GM06990 (cell line): ENCODE results near the gene PARP15.
"Not testable (repeated sequence)": the region's sequence is repeated elsewhere in the genome, so short reads cannot be mapped to it uniquely, and the experiment has no call there.

Experiments used
- DNase-seq: peaks from one replicate; pipeline ENCODE4 v3.0.0-alpha.2; 2011; ENCODE audit not compliant: insufficient read length; ENCODE audit errors: extremely low read depth
- H3K27me3 ChIP-seq: replicated peaks from 2 replicates; pipeline ENCODE4 v1.6.0; 2011; ENCODE audit warnings: low read length; ENCODE audit not compliant: control insufficient read depth, insufficient read depth
- H3K36me3 ChIP-seq: 2 replicates; pipeline ENCODE4 v1.5.1; 2011; ENCODE audit warnings: low read length; ENCODE audit not compliant: control insufficient read depth, insufficient read depth
- H3K4me3 ChIP-seq: replicated peaks from 2 replicates; pipeline ENCODE4 v1.5.1; 2011; ENCODE audit warnings: low read depth, mild to moderate bottlenecking, control low read depth, low read length
- CTCF ChIP-seq: IDR thresholded peaks from 2 replicates; pipeline ENCODE4 v1.5.1; 2011; ENCODE audit warnings: low read length, control low read depth, mild to moderate bottlenecking, inconsistent platforms; ENCODE audit not compliant: insufficient read depth, poor library complexity, severe bottlenecking

The PARP15 gene

GRCh38 chr3:122679882-122680474 is 102.5 kb downstream of the PARP15 start:
- no peak for TF ChIP-seq CTCF
- no peaks in the 10 kb centered on the region for H3K36me3 ChIP-seq
- no peaks in the 10 kb centered on the region for H3K27me3 ChIP-seq
- DNase-seq, result peak; percentile 37
- peak overlapping the region; percentile 90 for H3K4me3 ChIP-seq

- TF ChIP-seq CTCF, result no peak
- peak; percentile 83 for DNase-seq
- Histone ChIP-seq H3K36me3 (no peaks in the 10 kb centered on the region), H3K4me3 (peak within 1 kb of the TSS; percentile 90), H3K27me3 (no peaks in the 10 kb centered on the region)
Observed at GRCh38 chr3:122680475-122681283, 103.2 kb downstream of the PARP15 start, which contains the start of gene PARP14. Gene PARP14 (plus strand): TSS chr3:122680839. CDS start chr3:122680884, 45 bp downstream.

- no peaks in the 10 kb centered on the region for H3K27me3 ChIP-seq
- no peak for TF ChIP-seq CTCF
- peak; percentile 26 for DNase-seq
Observed at GRCh38 chr3:122681284-122681973, 104.0 kb downstream of the PARP15 start.

GRCh38 chr3:122681974-122682409 is 104.5 kb downstream of the PARP15 start:
- H3K27me3 ChIP-seq, result no peaks in the 10 kb centered on the region
- H3K36me3 ChIP-seq, result peaks cover 3% of the 10 kb centered on the region
- no peak for TF ChIP-seq CTCF
- H3K4me3 ChIP-seq, result peak overlapping the region; percentile 90
- DNase-seq, result no peak

More at GRCh38 chr3:122681284-122681973, 104.0 kb downstream of the PARP15 start:
- Histone ChIP-seq H3K36me3 (no peaks in the 10 kb centered on the region; the same call in 1 of the 2 replicates), H3K4me3 (peak overlapping the region; percentile 90)

GRCh38 chr3:122682778-122683411 is 105.4 kb downstream of the PARP15 start:
- H3K27me3 ChIP-seq, H3K36me3 ChIP-seq, DNase-seq: not testable (repeated sequence)
- H3K4me3 ChIP-seq, result peak overlapping the region; percentile 90
